HG03469 (cell line): ENCODE measurements around the gene EP400.

Experiments
- ATAC-seq: cut with Tn5 transposase; IDR thresholded peaks from one replicate; pipeline ENCODE4 v1.9.1; 2021; ENCODE audit warnings: mild to moderate bottlenecking, moderate library complexity, moderate number of reproducible peaks; ENCODE audit not compliant: unreplicated experiment

Gene EP400

GRCh38 chr12:131911028-131911650, 38.6 kb upstream of the EP400 start:
- ATAC-seq: no peak

- no peak for ATAC-seq
Measured at GRCh38 chr12:131911851-131912477, 37.8 kb upstream of the EP400 start.

- ATAC-seq: no peak
Measured at GRCh38 chr12:131912518-131913274, 37.0 kb upstream of the EP400 start.

GRCh38 chr12:131913666-131914065, 36.1 kb upstream of the EP400 start:
- no peak for ATAC-seq

DNA sequence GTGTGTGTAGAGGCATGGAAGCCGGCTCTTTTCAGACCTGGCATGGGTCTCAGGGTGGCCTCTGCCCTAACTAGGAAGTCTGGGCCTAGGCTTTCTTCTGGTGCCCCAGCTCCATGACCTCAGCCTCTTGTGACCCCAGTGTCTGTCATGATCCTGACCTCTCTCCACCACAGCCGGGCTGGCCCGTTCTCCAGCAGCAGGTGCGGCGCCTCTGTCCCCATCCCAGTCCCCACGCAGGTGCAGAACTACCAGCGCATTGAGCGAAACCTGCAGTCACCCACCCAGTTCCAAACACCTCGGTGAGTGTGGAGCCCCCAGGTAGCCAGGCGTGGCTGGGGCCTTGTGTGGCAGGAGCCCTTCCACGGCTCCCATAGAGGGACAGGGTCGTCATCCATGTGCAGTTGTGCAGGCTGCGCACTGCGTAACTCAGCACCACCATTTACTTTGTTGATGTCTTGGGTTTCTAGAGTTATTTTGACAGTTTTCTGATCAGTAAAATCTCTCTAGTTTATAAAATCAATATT, 35.5 kb upstream of the EP400 start:
- no peak for ATAC-seq

DNA sequence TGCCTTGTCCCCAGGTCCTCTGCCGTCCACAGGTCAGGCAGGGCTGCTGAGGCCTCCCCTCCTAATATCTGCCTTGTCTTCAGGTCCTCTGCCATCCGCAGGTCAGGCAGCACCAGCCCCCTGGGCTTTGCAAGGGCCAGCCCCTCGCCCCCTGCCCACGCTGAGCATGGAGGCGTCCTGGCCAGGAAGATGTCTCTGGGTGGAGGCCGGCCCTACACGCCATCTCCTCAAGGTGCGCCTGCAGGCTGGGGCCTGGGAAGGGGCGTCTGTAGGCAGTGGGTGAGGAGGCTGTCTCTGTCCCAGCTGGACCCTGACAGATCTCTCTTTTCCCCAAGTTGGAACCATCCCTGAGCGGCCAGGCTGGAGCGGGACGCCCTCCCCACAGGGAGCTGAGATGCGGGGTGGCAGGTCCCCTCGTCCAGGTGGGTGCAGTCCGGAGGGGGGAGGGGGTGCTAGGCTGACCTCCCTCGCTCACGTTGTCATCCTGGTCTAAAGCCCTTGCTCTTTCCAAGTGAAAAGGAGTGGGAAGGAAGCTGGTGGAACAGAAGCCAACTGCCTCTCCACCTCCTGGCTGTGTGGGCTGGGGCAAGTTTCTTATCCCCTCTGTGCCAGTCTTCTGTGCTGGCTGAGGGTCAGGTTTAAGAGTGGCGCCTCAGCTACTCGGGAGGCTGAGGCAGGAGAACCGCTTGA, 34.6 kb upstream of the EP400 start:
- no peak for ATAC-seq

DNA sequence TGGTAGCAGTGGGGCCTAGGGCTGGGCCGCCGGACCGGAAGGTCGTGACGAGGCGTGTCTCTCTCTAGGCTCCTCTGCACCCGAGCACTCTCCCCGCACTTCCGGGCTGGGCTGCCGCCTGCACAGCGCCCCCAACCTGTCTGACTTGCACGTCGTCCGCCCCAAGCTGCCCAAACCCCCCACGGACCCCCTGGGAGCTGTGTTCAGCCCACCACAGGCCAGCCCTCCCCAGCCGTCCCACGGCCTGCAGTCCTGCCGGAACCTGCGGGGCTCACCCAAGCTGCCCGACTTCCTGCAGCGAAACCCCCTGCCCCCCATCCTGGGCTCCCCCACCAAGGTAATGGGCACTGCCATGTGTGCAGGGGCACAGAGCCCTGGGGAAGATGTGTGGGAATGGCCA, 33.9 kb upstream of the EP400 start:
- no peak for ATAC-seq

- no peak for ATAC-seq
Measured at GRCh38 chr12:131916306-131917138, 33.2 kb upstream of the EP400 start.

GRCh38 chr12:131917139-131917710, 32.5 kb upstream of the EP400 start:
- ATAC-seq: no peak

DNA sequence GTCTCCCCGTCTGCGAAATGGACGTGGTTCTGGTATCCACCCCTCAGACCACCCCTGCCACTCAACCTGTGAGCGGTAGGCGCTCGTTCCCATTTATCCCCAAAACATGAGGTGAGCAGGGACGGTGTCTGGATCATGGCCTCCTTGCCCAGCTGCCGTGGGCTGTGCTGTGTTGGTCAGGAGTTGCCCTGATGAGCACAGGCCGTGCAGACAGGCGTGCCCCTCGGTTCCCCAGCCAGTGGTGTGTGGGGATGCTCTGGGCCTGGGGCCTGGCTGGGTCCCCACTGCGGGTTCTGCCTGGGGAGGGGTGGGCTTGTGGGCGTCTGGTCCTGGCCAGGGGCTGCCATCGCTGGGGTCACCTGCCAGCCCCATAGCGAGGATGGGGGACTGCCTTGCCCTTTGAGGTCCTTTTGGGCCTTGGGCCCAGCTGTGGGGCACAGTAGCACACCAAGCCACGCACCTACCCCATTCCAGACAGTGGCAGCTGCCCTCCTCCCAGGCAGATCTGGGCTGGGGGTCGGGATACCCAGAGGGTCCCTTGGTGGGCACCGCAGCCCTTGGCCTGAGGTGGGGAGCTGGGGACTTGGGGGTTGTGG, 31.9 kb upstream of the EP400 start:
- ATAC-seq: no peak

DNA sequence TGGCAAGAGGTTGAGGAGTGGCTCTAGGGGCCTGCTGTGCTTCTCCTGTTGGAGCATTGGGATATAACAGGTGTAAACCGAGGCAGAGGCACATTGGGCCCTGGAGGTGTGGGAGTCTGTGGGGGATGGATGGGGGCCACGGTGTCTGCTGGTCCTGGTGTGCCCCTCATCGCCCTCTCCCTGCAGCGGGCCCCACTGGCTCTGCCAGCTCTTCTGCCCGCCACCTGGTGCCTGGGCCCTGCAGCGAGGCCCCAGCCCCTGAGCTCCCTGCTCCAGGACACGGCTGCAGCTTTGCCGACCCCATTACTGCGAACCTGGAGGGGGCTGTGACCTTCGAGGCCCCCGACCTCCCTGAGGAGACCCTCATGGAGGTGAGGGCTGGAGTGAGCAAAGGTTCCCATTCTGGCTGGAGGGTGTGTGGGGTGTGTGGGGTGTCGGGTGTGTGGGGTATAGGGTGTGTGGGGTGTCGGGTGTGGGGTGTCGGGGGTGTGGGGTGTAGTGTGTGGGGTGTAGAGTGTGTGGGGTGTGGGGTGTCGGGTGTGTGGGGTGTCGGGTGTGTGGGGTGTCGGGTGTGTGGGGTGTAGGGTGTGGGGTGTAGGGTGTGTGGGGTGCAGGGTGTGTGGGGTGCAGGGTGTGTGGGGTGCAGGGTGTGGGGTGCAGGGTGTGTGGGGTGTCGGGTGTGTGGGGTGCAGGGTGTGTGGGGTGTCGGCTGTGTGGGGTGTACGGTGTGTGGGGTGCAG, 31.3 kb upstream of the EP400 start:
- no peak for ATAC-seq

DNA sequence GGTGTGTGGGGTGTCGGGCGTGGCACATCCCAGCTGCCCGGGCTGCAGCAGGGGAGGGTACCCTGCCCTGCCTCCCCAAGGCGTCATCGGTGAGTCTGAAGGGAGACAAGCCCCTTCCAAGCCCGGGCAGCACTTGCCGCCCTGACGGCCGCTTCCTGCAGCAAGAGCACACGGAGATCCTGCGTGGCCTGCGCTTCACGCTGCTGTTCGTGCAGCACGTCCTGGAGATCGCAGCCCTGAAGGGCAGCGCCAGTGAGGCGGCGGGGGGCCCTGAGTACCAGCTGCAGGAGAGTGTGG, 30.7 kb upstream of the EP400 start:
- ATAC-seq: no peak

GRCh38 chr12:131919366-131920156, 30.2 kb upstream of the EP400 start:
- no peak for ATAC-seq

DNA sequence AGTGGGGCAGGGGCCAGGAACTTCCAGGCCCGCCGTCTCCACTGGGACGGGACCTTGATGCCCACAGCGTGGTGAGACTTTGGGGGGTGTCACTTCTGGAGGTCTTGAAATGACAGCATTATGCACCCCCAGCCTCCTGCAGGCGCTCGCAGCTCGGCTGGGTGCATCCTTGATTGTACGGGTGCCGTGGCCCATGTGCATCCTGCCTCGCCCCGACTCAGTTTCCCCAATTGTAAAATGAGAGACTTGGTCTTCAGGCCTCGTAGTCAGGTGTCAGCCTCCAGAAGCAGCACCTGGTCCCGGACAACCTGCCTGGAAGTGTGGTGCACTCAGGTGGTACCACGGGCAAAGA, 29.6 kb upstream of the EP400 start:
- ATAC-seq: no peak

DNA sequence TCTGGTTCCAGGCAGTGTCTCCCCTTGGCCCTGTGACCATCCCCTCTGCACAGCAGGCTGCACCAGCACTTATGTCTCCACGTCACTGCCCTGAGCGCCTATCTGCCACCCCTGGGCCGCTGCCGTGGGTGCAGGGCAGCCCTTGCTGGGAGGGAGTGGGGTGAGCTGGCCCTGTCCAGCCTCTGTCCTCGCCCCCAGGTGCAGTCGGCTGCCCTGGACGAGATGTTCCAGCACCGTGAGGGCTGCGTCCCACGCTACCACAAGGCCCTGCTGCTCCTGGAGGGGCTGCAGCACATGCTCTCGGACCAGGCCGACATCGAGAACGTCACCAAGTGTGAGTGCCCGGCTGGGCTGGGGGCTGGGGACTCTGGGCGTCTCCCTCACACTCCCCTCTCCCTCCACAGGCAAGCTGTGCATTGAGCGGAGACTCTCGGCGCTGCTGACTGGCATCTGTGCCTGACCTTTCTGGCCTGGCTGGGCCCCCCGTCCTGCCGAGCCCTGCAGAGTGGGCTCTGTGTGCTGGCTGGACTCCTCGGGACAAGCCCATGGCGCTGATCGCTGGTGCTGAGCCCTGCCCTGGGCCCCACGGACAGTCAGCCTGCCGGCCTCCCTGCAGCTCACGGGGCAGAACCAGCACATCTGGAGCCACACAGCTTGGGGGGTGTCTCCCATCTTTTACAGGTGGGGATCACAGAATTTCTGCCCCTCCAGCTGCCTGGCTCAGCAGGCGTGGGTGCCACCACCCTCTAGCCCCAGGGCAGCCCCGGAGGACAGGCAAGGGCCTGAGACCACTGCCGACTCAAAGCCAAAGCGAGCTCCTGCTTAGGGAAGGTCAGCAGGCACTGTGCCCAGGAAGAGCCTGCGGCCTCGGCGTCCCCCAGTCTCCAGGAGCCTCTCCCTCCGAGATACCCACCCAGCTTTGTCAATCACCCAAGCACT, 28.6 kb upstream of the EP400 start:
- no peak for ATAC-seq

DNA sequence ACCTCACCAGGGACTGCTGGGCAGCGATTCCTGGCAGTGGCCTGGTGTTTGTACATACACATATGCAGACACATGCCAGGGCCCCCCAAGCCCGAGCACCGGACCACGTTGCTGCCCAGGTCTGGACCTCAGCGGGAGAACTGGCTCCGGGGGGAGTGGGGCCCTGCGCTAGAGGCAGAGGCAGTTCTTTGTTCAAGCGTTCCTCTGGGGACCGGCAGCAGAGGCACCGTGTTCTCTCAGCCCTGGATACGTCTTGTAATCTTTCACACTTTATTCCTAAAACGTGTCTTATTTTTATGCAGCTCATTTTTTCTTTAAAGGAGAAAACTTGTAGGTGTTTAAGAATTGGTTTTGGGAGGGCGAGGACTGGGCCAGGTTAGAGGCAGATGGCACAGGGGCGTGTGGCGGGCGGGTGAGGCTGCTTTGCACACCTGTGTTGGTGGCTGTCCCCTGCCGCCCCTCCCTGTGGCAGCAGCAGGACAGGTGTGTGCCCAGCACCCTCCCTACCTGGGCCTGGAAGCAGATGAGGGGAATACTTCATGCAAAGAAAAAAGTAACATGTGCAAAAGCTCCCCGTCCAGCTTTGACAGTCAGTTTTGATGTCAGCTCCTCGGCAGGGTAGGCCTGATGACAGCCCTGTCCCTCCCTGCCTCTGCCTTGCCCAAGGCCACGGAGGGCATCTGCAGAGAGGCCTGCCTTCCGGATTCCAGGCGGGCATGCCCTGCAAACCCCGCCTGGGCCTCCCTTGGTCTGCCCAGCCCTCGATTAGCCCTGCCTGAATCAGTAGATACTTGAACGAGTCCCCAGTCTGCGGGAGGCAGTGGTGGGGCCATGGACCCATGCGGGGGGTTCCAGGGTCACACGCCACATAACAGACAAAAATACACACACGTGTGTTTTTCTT, 27.6 kb upstream of the EP400 start:
- no peak for ATAC-seq
